Measurements from ENCODE around the gene CPED1. TPM values are rescaled to one million over a fixed set of nuclear protein-coding genes. Genes with fewer than 3 reads are reported as not detected.
A peak's percentile ranks its signal among the peaks of the same experiment; 100 is the strongest.

The CPED1 gene
- total RNA-seq = not detected

DNA sequence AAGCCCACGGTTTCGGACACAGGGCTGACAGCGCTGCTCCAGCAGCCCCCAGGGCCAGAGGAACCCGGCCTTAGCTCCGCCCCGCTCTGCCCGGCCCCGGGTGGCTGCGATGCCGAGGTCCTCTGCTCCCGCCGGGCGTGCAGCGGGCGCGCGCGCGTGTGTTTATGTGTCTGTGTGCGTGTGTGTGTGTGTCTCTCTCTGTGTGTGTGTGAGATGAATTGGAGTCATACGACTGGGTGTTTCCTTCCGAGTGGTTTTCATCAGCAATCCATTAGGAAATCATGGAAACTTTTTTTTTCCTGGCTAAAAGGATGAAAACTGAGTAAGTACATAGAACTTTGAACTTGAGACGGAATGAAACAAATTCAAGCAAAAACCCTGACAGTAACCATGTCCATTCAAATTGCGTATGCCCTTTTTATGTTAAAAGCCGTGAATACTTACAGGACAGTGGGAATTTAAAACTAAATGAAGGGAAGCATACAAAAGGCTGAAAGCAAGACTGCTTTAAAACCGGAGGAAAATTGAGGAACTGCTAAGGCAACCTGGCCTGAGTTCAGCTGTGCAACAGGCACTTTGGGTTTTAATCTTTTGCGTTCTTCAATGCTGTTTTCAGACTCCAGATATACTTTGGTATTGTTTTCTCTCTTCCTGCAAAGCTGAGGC is at the start of gene CPED1:
TSS of gene CPED1 (plus strand) at position 121 of the 666 bp plus-strand sequence. CDS start 911 bp downstream, outside the sequence.
- peak within 1 kb of the TSS; percentile 74 for H3K4me3 Mint-ChIP-seq
- no peaks in the 10 kb centered on the region for H3K36me3 Mint-ChIP-seq
- no peak within 1 kb of the TSS for H3K27ac Mint-ChIP-seq
- peaks cover 27 to 61% of the 10 kb centered on the region in 2 donors for H3K27me3 Mint-ChIP-seq
- H3K4me1 Mint-ChIP-seq (ENCODE audit: low read depth in 2 of 2) = peaks cover 17 to 24% of the 10 kb centered on the region in 2 donors
- H3K9me3 Mint-ChIP-seq = no peaks in the 10 kb centered on the region
- ATAC-seq (peak; percentile 77 to 81), DNase-seq (ENCODE audit: low spot score) (no peak)

DNA sequence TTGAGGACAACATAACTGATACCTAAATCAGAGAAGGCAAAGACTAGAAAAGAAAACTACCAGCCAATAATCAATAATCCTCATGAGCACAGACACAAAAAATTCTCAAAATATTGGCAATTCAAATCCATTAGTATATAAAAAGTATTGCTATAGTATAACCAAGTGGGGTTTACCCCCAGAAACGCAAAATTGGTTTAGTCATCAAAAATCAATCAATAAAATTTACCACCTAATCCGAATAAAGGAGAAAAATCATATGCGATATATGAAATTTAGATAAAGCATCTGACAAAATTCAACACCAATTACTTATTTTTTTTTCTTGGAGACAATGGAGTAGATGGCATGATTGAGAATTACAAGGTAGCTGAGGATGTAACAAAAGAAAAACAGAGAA is 49.2 kb upstream of the CPED1 start:
- H3K4me1 Mint-ChIP-seq (ENCODE audit: low read depth in 2 of 2) = no peaks in the 10 kb centered on the region
- ATAC-seq = no peak
- H3K9me3 Mint-ChIP-seq = no peaks in the 10 kb centered on the region
- H3K36me3 Mint-ChIP-seq = no peaks in the 10 kb centered on the region
- no peak for DNase-seq (ENCODE audit: low spot score)
- H3K4me3 Mint-ChIP-seq = no peak overlapping the region
- H3K27me3 Mint-ChIP-seq = peaks cover 14 to 20% of the 10 kb centered on the region in 2 donors
- no peak overlapping the region for H3K27ac Mint-ChIP-seq

DNA sequence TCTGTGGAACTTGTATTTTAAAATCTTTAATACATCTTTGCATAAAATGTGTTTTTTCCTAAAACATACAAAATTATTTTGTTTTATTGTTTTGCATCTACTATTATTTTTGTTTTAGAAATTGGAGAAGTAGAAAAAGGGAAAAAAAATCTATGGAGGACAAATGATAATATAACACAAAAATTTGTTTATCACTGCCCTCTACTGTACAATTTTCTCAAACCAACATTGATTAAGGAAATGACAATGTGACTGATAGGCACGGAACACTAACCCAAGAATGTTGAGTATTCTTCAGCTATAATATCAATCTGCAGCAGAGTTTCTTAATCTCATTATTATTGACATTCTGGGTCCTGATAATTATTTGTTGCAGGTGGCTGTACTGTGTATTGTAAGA is 47.4 kb upstream of the CPED1 start:
- no peaks in the 10 kb centered on the region for H3K36me3 Mint-ChIP-seq
- H3K9me3 Mint-ChIP-seq = no peaks in the 10 kb centered on the region
- no peaks in the 10 kb centered on the region for H3K4me1 Mint-ChIP-seq (ENCODE audit: low read depth in 2 of 2)
- H3K27me3 Mint-ChIP-seq = peaks cover 7 to 10% of the 10 kb centered on the region in 2 donors
- DNase-seq (ENCODE audit: low spot score) (no peak), ATAC-seq (no peak)
- no peak overlapping the region for H3K4me3 Mint-ChIP-seq
- H3K27ac Mint-ChIP-seq = no peak overlapping the region

DNA sequence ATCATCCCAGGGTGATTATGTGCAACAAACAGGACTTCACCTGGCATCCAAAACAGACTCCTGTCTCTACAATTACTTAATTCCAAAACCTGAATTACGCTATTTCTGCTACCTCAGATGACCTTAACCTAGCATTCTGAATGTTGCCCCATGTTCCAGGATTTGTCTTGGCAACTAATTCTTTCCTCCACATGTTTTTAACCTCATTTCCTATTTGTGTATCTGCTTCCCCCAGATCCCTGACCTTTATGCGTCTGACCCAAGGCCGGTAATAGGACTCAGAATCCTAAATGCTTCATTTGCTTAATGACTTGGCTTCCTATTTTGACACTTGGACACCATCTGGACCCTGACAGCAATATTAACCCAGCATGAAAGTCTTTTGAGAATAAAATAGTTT is 46.7 kb upstream of the CPED1 start:
- H3K27me3 Mint-ChIP-seq = peaks cover 11 to 15% of the 10 kb centered on the region in 2 donors
- H3K4me3 Mint-ChIP-seq = no peak overlapping the region
- no peaks in the 10 kb centered on the region for H3K9me3 Mint-ChIP-seq
- no peak overlapping the region for H3K27ac Mint-ChIP-seq
- H3K36me3 Mint-ChIP-seq = no peaks in the 10 kb centered on the region
- ATAC-seq (no peak), DNase-seq (ENCODE audit: low spot score) (no peak)
- no peaks in the 10 kb centered on the region for H3K4me1 Mint-ChIP-seq (ENCODE audit: low read depth in 2 of 2)

DNA sequence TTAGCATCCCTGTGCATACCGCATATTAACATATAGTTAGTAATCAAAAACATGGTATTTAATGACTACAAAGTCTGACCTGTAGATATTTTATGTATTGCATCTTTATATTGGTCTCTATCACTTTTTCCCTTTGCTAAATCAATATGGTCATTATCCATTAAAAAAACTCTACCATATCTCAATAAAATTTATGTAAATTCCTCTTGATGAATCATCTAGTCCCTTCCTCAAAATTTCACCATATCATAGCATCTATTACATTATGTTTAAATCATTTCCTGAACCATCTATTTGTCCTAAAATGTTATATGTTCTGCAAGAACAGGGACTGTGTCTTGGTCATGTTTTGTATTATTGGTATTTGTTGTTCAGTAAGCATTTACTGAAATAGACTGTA is 45.6 kb upstream of the CPED1 start:
- Mint-ChIP-seq H3K36me3 (no peaks in the 10 kb centered on the region), H3K4me1 (ENCODE audit: low read depth in 2 of 2) (no peaks in the 10 kb centered on the region), H3K27ac (no peak overlapping the region), H3K9me3 (no peaks in the 10 kb centered on the region), H3K27me3 (peaks cover 10 to 11% of the 10 kb centered on the region in 2 donors), H3K4me3 (no peak overlapping the region)
- no peak for DNase-seq (ENCODE audit: low spot score)
- ATAC-seq = no peak

DNA sequence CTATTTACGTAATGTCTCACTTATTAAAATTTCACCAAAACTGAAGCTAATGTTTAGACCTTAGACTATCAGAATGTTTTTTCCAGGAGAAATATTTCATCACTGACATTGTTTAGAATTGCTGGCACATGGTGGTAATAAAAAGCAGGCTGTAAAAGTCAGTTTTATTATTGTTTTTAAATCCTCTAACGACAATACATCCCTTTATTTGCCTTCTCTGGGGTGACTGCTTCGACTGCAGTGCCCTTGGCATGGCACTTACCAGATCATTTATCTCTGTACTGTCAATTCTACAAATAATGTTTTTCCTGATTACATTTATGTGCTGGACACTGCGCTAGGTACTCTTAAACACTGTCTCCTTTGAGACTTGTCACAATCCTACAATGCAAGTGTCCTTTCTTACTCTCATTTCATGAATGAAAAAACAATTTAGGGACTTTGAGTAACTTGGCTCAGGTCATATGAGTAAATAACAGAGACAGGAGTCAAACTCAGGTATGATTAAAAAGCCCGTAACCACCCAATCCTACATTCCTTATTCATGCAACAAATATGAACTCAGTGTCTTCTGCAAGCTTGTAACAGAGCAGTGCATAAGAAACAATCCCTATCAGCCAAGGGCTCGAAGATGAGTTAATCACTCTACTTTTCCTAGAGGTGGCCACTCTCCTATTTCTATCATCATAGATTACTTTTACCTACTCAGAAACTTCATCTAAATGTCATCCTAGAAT is 43.5 kb upstream of the CPED1 start:
- no peaks in the 10 kb centered on the region for H3K36me3 Mint-ChIP-seq
- DNase-seq (ENCODE audit: low spot score) (no peak), ATAC-seq (no peak)
- H3K4me1 Mint-ChIP-seq (ENCODE audit: low read depth in 2 of 2) = peaks cover 6 to 8% of the 10 kb centered on the region in 2 donors
- H3K27me3 Mint-ChIP-seq = peaks cover 10 to 13% of the 10 kb centered on the region in 2 donors
- no peak overlapping the region for H3K4me3 Mint-ChIP-seq
- no peak overlapping the region for H3K27ac Mint-ChIP-seq
- H3K9me3 Mint-ChIP-seq = no peaks in the 10 kb centered on the region

DNA sequence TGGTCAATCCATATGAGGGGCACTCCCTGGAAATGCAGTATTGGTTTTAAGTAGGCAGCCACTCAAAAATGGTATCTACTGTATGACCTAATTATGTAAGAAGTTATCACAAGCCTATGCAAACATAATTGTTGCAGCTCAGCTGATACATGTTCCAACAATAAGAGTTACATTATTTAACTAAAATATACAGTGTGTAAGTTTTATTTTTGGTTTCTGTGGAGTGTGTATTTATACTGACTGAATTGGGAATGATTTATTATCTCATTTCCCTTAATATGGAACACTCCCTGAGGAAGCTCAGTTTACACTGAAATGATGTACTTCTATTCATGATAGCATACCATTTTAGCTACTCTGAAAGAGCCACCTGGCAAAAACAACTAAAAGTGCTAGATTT is 40.5 kb upstream of the CPED1 start:
- Mint-ChIP-seq H3K4me1 (ENCODE audit: low read depth in 2 of 2) (peaks cover 14 to 19% of the 10 kb centered on the region in 2 donors), H3K36me3 (peaks cover 2% of the 10 kb centered on the region), H3K4me3 (peak overlapping the region; percentile 22), H3K9me3 (no peaks in the 10 kb centered on the region), H3K27me3 (peaks cover 6 to 10% of the 10 kb centered on the region in 2 donors), H3K27ac (no peak overlapping the region)
- ATAC-seq (no peak), DNase-seq (ENCODE audit: low spot score) (no peak)

DNA sequence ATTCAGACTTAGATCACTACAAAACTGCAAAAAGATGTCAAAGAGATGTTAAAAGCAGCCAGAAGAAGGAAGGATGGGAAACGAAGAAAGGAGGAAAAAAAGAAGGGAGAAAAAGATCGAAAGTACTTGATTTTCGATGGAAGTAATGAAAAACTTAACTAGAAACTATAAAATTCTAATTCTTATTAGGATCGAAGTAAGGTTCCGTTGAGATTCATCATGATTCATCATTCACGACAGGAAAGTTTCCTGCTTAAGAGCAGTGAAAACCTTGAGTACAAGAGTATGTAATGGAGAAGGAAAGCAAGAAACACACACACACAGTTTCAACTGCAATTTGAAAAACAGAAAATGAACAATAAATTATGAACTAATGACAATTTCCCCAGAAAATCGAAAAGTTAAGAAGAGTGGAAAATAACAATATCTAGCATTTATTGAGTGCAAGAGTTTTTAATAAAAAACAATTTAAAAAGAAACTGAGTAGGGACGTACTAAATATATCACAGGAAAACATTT is 39.1 kb upstream of the CPED1 start:
- H3K27me3 Mint-ChIP-seq = peaks cover 6 to 10% of the 10 kb centered on the region in 2 donors
- peaks cover 6% of the 10 kb centered on the region for H3K36me3 Mint-ChIP-seq
- ATAC-seq (no peak), DNase-seq (ENCODE audit: low spot score) (no peak)
- H3K27ac Mint-ChIP-seq = peak overlapping the region; percentile 94 to 98
- no peaks in the 10 kb centered on the region for H3K9me3 Mint-ChIP-seq
- H3K4me1 Mint-ChIP-seq (ENCODE audit: low read depth in 2 of 2) = peaks cover 14 to 19% of the 10 kb centered on the region in 2 donors
- H3K4me3 Mint-ChIP-seq = peak overlapping the region; percentile 92

DNA sequence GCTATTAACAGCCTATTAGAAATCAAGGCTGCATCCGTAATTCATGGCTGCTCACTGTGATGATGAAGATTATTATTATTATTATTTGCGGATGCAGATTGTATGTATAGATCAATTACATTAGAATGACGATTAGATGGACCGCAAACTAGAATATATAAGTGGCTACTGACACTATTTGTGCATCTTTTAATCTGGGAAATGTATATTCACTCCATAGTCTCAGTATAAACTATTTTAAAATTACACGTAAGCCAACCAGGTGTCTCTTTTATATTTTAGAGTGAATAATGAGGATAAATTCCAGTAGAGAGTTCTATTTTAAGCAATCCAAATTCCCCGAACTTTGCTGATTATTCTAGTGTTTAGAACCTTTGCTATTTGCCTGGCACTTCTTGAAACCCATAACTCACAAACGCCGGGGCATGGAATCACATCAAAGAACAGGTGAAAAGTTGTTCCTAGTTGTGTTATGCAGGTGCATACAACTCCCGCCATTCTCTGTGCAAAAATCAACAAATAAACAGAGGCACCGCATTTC is 38.4 kb upstream of the CPED1 start:
- peak overlapping the region; percentile 94 to 98 for H3K27ac Mint-ChIP-seq
- no peak for DNase-seq (ENCODE audit: low spot score)
- ATAC-seq = no peak
- peaks cover 6 to 10% of the 10 kb centered on the region in 2 donors for H3K27me3 Mint-ChIP-seq
- peaks cover 6% of the 10 kb centered on the region for H3K36me3 Mint-ChIP-seq
- peaks cover 14 to 19% of the 10 kb centered on the region in 2 donors for H3K4me1 Mint-ChIP-seq (ENCODE audit: low read depth in 2 of 2)
- H3K4me3 Mint-ChIP-seq = peak overlapping the region; percentile 92
- no peaks in the 10 kb centered on the region for H3K9me3 Mint-ChIP-seq

DNA sequence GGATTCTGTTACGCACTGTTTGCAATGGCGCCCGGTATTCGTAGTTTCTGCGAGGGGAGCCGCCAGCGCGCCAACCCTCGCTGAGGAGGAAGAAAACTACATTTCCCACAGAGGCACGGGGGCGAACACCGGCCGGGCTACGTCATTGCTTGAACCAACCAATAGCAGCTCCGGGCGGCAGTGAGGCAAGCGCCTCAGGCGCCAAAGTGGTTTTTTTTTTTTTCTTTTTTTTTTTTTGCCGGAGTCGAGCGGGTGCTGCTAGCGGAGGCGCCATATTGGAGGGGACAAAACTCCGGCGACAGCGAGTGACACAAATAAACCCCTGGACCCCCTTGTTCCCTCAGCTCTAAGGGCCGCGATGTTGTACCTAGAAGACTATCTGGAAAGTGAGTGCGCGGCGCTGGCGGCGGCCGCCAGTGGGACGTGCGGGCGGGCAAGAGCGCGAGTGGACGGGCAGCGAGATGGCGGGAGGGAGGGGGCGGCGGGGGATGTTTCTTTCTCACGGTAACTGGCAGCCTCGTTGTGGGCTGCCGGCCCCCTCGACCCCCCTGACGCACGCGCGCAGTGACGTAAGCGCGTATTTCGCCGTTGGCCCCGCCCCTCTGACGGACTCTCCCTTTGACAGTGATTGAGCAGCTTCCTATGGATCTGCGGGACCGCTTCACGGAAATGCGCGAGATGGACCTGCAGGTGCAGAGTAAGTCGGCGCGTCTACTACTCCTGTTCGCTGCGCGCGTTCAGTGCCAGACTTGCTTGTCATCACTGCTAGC is 37.8 kb upstream of the CPED1 start, which contains the start of gene ING3:
TSS of gene ING3 (plus strand) at position 239 of the 770 bp plus-strand sequence. CDS start at position 359, 120 bp downstream.
- peaks cover 6% of the 10 kb centered on the region for H3K36me3 Mint-ChIP-seq
- peak; percentile 98 for DNase-seq (ENCODE audit: low spot score)
- peak within 1 kb of the TSS; percentile 92 for H3K4me3 Mint-ChIP-seq
- H3K9me3 Mint-ChIP-seq = no peaks in the 10 kb centered on the region
- H3K27me3 Mint-ChIP-seq = peaks cover 6 to 10% of the 10 kb centered on the region in 2 donors
- peaks cover 14 to 19% of the 10 kb centered on the region in 2 donors for H3K4me1 Mint-ChIP-seq (ENCODE audit: low read depth in 2 of 2)
- ATAC-seq = peak; percentile 97
- H3K27ac Mint-ChIP-seq = peak within 1 kb of the TSS; percentile 94 to 98

DNA sequence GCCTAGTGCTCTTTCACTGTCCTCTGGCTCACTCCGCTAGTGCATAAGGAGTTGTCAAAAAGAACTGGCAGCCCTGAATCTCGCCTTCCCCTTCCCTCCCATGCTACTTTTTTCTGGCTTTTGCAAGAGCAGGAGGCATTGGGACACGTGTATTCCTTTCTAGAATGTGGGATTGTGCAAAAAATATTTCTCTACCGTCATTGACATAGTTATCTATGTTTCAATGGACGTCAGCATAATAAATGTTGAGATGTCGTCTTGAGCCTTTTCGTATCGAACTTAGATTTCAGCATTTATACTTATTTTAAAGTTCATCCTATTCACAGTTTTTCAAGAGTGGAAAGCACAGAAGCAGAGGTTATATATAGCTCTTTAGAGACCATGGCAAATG is 37.2 kb upstream of the CPED1 start:
- peaks cover 4% of the 10 kb centered on the region in 2 donors for H3K27me3 Mint-ChIP-seq
- H3K9me3 Mint-ChIP-seq = no peaks in the 10 kb centered on the region
- peak overlapping the region; percentile 92 for H3K4me3 Mint-ChIP-seq
- H3K36me3 Mint-ChIP-seq = peaks cover 9% of the 10 kb centered on the region
- peak overlapping the region; percentile 94 to 98 for H3K27ac Mint-ChIP-seq
- DNase-seq (ENCODE audit: low spot score) (no peak), ATAC-seq (no peak)
- H3K4me1 Mint-ChIP-seq (ENCODE audit: low read depth in 2 of 2) = peaks cover 14 to 19% of the 10 kb centered on the region in 2 donors

DNA sequence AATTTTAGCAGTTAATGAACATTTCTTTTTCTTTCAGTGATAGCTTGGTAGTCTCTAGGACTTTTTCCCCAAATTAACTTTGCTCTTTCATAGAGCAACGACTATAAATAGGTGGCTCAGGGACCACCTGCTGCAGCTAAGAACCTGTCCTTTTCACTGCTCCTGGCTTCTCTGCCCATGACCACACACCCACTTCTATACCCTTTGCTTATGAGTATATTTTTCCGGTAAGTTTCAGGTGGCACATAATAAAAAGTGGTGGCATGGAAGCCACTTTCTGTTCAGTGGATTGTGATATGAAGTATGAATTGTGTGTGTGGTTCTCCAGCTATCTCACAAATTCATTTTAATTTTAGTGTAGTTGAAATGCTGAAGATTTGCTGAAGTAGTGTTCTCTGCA is 36.7 kb upstream of the CPED1 start:
- no peak for DNase-seq (ENCODE audit: low spot score)
- H3K9me3 Mint-ChIP-seq = no peaks in the 10 kb centered on the region
- H3K27ac Mint-ChIP-seq = peak overlapping the region; percentile 94 to 98

DNA sequence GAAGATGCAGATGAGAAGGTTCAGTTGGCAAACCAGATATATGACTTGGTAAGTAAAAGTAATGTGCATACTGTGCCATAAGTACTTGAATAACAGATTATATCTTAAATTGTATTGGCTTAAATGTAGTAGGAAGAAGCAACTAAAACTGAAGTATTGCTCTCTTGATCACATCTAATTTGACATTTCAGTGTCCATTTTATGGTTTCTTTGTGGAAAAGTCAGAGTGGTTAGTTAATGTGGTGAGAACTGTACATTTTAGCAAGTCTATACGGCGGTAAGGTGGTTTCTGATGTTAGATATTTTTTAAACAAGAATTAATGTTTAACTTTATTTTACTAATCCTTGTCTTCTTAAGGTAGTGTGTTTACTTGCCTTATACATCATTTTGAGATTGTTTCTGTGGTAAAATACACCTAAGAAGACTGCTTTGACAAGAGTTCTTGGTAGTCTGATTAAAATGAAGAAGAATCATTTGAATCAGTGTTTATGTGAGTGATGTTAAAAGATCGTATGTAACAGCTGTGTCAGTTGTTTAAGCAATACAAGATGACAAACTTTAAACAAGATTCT is 32.8 kb upstream of the CPED1 start:
- peaks cover 30% of the 10 kb centered on the region for H3K36me3 Mint-ChIP-seq
- peaks cover 21 to 28% of the 10 kb centered on the region in 2 donors for H3K4me1 Mint-ChIP-seq (ENCODE audit: low read depth in 2 of 2)
- H3K27me3 Mint-ChIP-seq = no peaks in the 10 kb centered on the region
- ATAC-seq (no peak), DNase-seq (ENCODE audit: low spot score) (no peak)
- H3K9me3 Mint-ChIP-seq = no peaks in the 10 kb centered on the region
- H3K27ac Mint-ChIP-seq = no peak overlapping the region
- no peak overlapping the region for H3K4me3 Mint-ChIP-seq

More for the DNA sequence above, 36.7 kb upstream of the CPED1 start:
- H3K4me1 Mint-ChIP-seq (ENCODE audit: low read depth in 2 of 2) = peaks cover 14 to 19% of the 10 kb centered on the region in 2 donors
- peaks cover 0 to 2% of the 10 kb centered on the region in 2 donors for H3K27me3 Mint-ChIP-seq
- peak overlapping the region; percentile 92 for H3K4me3 Mint-ChIP-seq
- no peak for ATAC-seq
- peaks cover 10% of the 10 kb centered on the region for H3K36me3 Mint-ChIP-seq
